HCT116 (cell line): Measurements from ENCODE around the gene VWA5B1. TPM values are rescaled to one million over a fixed set of nuclear protein-coding genes. Genes with fewer than 3 reads are reported as not detected.

ENCODE experiments used
- ATAC-seq: fragments of 200-7000 bp; cut with Tn5 transposase; 2 replicates; pipeline ENCODE4 v1.9.1; 2020; ENCODE audit warnings: mild to moderate bottlenecking, moderate library complexity
- BruUV-seq: library from RNA; stranded (reverse); fragments of 400-500 nt; replicated peaks from 2 replicates; lab custom pipeline; 2021; lab: Mats Ljungman, UMichigan
- CTCF ChIA-PET: fragments of 300-600 bp; sonication (Branson Sonifier 250); formaldehyde crosslinking; loops from one replicate; lab custom pipeline; 2021; ENCODE audit warnings: antibody characterized with exemption; lab: Charles Lee
- POLR2A ChIA-PET: fragments of 300-600, 350-600 bp; sonication (Branson Sonifier 250); formaldehyde crosslinking; loops from one replicate; lab custom pipeline; 2021; ENCODE audit warnings: antibody characterized with exemption; lab: Charles Lee
- RAD21 ChIA-PET, 2 experiments: fragments of 300-600 bp; sonication (Branson Sonifier 250); formaldehyde crosslinking; loops; one replicate each; lab custom pipeline; 2023; ENCODE audit warnings: low total read pairs in 2 of 2; ENCODE audit not compliant: uncharacterized antibody in 2 of 2, unreplicated experiment in 2 of 2, low non-redundant PET in 1 of 2; lab: Charles Lee
- DNase-seq: peaks from one replicate; pipeline ENCODE4 v3.0.0-alpha.2; 2010; ENCODE audit warnings: low read depth, low spot score
- H2AFZ ChIP-seq: fragments of 200-600 bp; shearing (Covaris generic), sonication (generic); 2 replicates; pipeline ENCODE4 v1.6.1; 2017; ENCODE audit warnings: low read depth, mixed run types, mixed read lengths, antibody characterized with exemption, low read length; ENCODE audit not compliant: poor library complexity, severe bottlenecking
- H3K27ac ChIP-seq: 2 replicates; pipeline ENCODE4 v1.5.1; 2012; ENCODE audit warnings: low read depth, low read length
- H3K27me3 ChIP-seq: fragments of 200-600 bp; sonication (generic); 2 replicates; pipeline ENCODE4 v1.6.1; 2016; ENCODE audit warnings: mixed run types, low read length, mixed read lengths; ENCODE audit not compliant: insufficient read depth
- H3K36me3 ChIP-seq, 2 experiments: fragments of 200-500 bp in 1 of 2; fragments of 200-600 bp in 1 of 2; sonication (Bioruptor generic) in 1 of 2; sonication (generic) in 1 of 2; 2 replicates each; pipeline versions ENCODE4 v1.5.1 to v1.6.1; 2014 to 2016; ENCODE audit warnings: low read length in 2 of 2, inconsistent platforms in 1 of 2, mixed read lengths in 1 of 2, mixed run types in 1 of 2; ENCODE audit not compliant: insufficient read depth in 2 of 2, control insufficient read depth in 1 of 2
- H3K4me1 ChIP-seq, 2 experiments: fragments of 200-600 bp in 1 of 2; sonication (generic) in 1 of 2; 2 replicates each; pipeline versions ENCODE4 v1.5.1 to v1.6.1; 2012 to 2017; ENCODE audit warnings: low read length in 2 of 2, inconsistent platforms in 1 of 2, mild to moderate bottlenecking in 1 of 2, mixed read lengths in 1 of 2, mixed run types in 1 of 2, moderate library complexity in 1 of 2; ENCODE audit not compliant: insufficient read depth in 2 of 2, control insufficient read depth in 1 of 2
- H3K4me2 ChIP-seq: fragments of 200-600 bp; sonication (generic); 2 replicates; pipeline ENCODE4 v1.6.1; 2017; ENCODE audit warnings: mixed run types, low read length, mixed read lengths
- H3K4me3 ChIP-seq, 2 experiments: fragments of 200-600 bp in 1 of 2; sonication (generic) in 1 of 2; replicated peaks in 1 of 2; 2 replicates each; pipeline ENCODE4 v1.5.1; 2011 to 2016; ENCODE audit warnings: low read length in 2 of 2, control low read depth in 1 of 2, low read depth in 1 of 2, mild to moderate bottlenecking in 1 of 2, mixed read lengths in 1 of 2, mixed run types in 1 of 2
- H3K79me2 ChIP-seq: fragments of 200-600 bp; sonication (generic); 2 replicates; pipeline ENCODE4 v1.6.1; 2017; ENCODE audit warnings: mild to moderate bottlenecking, mixed run types, low read length, moderate library complexity, mixed read lengths; ENCODE audit not compliant: insufficient read depth
- H3K9ac ChIP-seq: fragments of 200-600 bp; sonication (generic); 2 replicates; pipeline ENCODE4 v1.6.1; 2016; ENCODE audit warnings: low read length, mixed read lengths
- H3K9me2 ChIP-seq: fragments of 200-600 bp; sonication (generic), shearing (Covaris generic); 2 replicates; pipeline ENCODE4 v1.6.1; 2017; ENCODE audit warnings: mixed run types, mild to moderate bottlenecking, moderate library complexity; ENCODE audit not compliant: insufficient read depth
- H3K9me3 ChIP-seq, 2 experiments: fragments of 200-500 bp in 1 of 2; fragments of 200-600 bp in 1 of 2; sonication (Bioruptor generic) in 1 of 2; sonication (generic) in 1 of 2; 2 replicates each; pipeline ENCODE4 v1.6.1; 2014 to 2017; ENCODE audit warnings: low read length in 2 of 2, mixed read lengths in 2 of 2, inconsistent platforms in 1 of 2, low read depth in 1 of 2, mild to moderate bottlenecking in 1 of 2, mixed run types in 1 of 2, moderate library complexity in 1 of 2; ENCODE audit not compliant: control insufficient read depth in 1 of 2, insufficient read depth in 1 of 2
- H4K20me1 ChIP-seq: fragments of 200-600 bp; sonication (generic), shearing (Covaris generic); 2 replicates; pipeline ENCODE4 v1.6.1; 2017; ENCODE audit warnings: mixed run types, mild to moderate bottlenecking, moderate library complexity; ENCODE audit not compliant: insufficient read depth
- CBX3 ChIP-seq: IDR thresholded peaks from 2 replicates; pipeline ENCODE4 v1.6.1; 2012; ENCODE audit warnings: low read depth
- CEBPB ChIP-seq: IDR thresholded peaks from 2 replicates; pipeline ENCODE4 v1.6.1; 2012; ENCODE audit warnings: low read depth
- EGR1 ChIP-seq: IDR thresholded peaks from 2 replicates; pipeline ENCODE4 v1.6.1; 2012; ENCODE audit warnings: low read depth
- ELF1 ChIP-seq: IDR thresholded peaks from 2 replicates; pipeline ENCODE4 v1.6.1; 2012; ENCODE audit warnings: low read depth, borderline replicate concordance
- EZH2 ChIP-seq: fragments of 200-600 bp; sonication (generic); IDR thresholded peaks from 2 replicates; pipeline ENCODE4 v1.6.1; 2017; ENCODE audit warnings: antibody characterized with exemption, mixed run types
- EZH2phosphoT487 ChIP-seq: fragments of 200-600 bp; IDR thresholded peaks from 2 replicates; pipeline ENCODE4 v1.6.1; 2018; ENCODE audit warnings: antibody characterized with exemption, borderline replicate concordance
- POLR2A ChIP-seq: IDR thresholded peaks from 2 replicates; pipeline ENCODE4 v1.7.0; 2011; ENCODE audit warnings: borderline replicate concordance; ENCODE audit not compliant: insufficient read depth, insufficient read length; ENCODE audit errors: extremely low read depth
- RAD21 ChIP-seq: IDR thresholded peaks from 2 replicates; pipeline ENCODE4 v1.6.1; 2012; ENCODE audit warnings: low read depth, mild to moderate bottlenecking
- SP1 ChIP-seq: IDR thresholded peaks from 2 replicates; pipeline ENCODE4 v1.6.1; 2012; ENCODE audit warnings: low read depth
- SRF ChIP-seq: IDR thresholded peaks from 2 replicates; pipeline ENCODE4 v1.6.1; 2012; ENCODE audit warnings: low read depth
- YY1 ChIP-seq: IDR thresholded peaks from 2 replicates; pipeline ENCODE4 v1.6.1; 2011; ENCODE audit warnings: low read length, low read depth, moderate library complexity, mild to moderate bottlenecking; ENCODE audit not compliant: insufficient replicate concordance; ENCODE audit errors: extremely low read depth
- ZFX ChIP-seq: fragments of 450-650 bp; IDR thresholded peaks from 2 replicates; pipeline ENCODE4 v1.6.1; 2017
- intact Hi-C: fragments of 100-400 bp; cut with micrococcal nuclease; formaldehyde crosslinking; loops from 2 replicates; pipeline ENCODE4 v1.10.0; 2022
- total RNA-seq: library from RNA; stranded (reverse); gene quantifications from one replicate; pipeline ENCODE4 v1.2.1, GENCODE V29; 2021; ENCODE audit not compliant: unreplicated experiment
- TF ChIP-seq, protein P1 (sequence below), 3 experiments: fragments of 200-600 bp in 1 of 3; sonication (generic) in 1 of 3; IDR thresholded peaks in 2 of 3; conservative IDR thresholded peaks in 1 of 3; 2 replicates each; pipeline ENCODE4 v1.5.1; 2012 to 2017; ENCODE audit warnings: low read depth in 2 of 3, low read length in 2 of 3, antibody characterized with exemption in 1 of 3, borderline replicate concordance in 1 of 3, control low read depth in 1 of 3, mild to moderate bottlenecking in 1 of 3, mixed read lengths in 1 of 3, mixed run types in 1 of 3, moderate library complexity in 1 of 3; ENCODE audit not compliant: insufficient read depth in 1 of 3
- TF ChIP-seq, protein P2 (sequence below): IDR thresholded peaks from 2 replicates; pipeline ENCODE4 v1.6.1; 2012
- TF ChIP-seq, protein P3 (sequence below): IDR thresholded peaks from 2 replicates; pipeline ENCODE4 v1.6.1; 2012

The VWA5B1 gene
- total RNA-seq, 1 experiment from 2014 or later = not detected

DNA sequence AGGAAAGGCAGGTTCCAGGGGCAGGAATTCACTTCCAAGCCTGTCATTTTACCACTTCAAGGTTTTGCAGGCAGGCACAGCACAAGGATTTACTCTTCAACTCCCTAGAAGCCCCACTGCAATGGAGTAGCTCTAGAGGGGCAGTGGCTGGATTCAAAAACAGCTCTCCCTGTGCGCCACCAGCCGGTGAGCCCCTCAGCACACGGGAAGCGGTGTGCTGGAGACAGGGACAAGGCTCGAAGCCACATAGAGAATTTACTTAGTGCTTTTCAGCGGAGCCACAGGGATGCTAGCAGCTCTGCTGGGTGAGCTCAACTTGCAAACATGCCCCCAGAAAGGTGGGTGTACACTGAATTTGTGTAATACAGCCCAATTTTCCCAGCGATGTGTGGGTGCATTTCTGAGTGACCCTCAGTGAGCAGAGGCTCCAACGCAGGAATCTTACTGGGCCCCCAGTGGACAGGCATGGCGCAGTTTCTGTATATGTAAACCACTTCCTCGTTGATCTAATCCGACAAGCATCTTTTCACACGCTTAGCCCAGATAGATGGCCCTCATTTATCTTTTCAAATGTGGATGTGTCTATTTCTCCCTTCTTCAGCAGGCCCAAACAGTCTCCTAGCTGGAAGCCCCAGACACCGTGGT, 10.9 kb downstream of the VWA5B1 start (continued):
- TF ChIP-seq, protein P1, sequence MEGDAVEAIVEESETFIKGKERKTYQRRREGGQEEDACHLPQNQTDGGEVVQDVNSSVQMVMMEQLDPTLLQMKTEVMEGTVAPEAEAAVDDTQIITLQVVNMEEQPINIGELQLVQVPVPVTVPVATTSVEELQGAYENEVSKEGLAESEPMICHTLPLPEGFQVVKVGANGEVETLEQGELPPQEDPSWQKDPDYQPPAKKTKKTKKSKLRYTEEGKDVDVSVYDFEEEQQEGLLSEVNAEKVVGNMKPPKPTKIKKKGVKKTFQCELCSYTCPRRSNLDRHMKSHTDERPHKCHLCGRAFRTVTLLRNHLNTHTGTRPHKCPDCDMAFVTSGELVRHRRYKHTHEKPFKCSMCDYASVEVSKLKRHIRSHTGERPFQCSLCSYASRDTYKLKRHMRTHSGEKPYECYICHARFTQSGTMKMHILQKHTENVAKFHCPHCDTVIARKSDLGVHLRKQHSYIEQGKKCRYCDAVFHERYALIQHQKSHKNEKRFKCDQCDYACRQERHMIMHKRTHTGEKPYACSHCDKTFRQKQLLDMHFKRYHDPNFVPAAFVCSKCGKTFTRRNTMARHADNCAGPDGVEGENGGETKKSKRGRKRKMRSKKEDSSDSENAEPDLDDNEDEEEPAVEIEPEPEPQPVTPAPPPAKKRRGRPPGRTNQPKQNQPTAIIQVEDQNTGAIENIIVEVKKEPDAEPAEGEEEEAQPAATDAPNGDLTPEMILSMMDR (IDR thresholded peaks at IDR 0.05 in 2 of 3, conservative IDR thresholded peaks at IDR 0.05 in 1 of 3; ENCODE audit: borderline replicate concordance in 1 of 3, insufficient read depth in 1 of 3, low read depth in 2 of 3, low read length in 2 of 3) = no peak
- TF ChIP-seq, all 23 proteins: peak for 0

DNA sequence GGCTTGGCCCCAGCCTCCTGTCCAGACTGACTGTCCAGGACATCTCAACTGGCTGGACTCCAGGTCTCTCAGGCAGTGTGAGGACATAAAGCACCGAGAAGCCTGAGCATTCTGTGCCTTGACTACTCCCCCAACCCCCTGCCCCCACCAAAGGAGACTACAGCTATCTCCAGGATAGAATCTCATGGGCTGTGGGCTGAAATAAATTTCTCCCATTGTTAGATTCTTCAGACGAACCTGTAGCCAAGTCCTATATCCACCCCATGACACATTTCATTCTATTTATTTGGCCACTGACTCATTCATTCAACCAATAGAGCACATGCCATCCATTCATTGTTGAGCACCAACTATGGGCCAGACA, 11.4 kb downstream of the VWA5B1 start:
- BruUV-seq = no TSS peak

More for the DNA sequence above, 11.4 kb downstream of the VWA5B1 start:
- H3K27me3 ChIP-seq = 0 out of 2 replicates have a peak, but pooled peaks cover 6% of the 10 kb centered on the region
- no peaks in the 10 kb centered on the region for H3K4me1 ChIP-seq
- DNase-seq (no peak), ATAC-seq (no peak)
- no peaks in the 10 kb centered on the region for H4K20me1 ChIP-seq
- no peak overlapping the region for H3K4me3 ChIP-seq
- H3K9ac ChIP-seq = no peak overlapping the region
- no peaks in the 10 kb centered on the region for H3K36me3 ChIP-seq
- no peaks in the 10 kb centered on the region for H3K9me2 ChIP-seq
- no peaks in the 10 kb centered on the region for H3K9me3 ChIP-seq
- H3K4me2 ChIP-seq = no peak overlapping the region
- CTCF ChIA-PET = no interaction called here
- H3K79me2 ChIP-seq = no peaks in the 10 kb centered on the region
- H2AFZ ChIP-seq = no peak overlapping the region
- no peak overlapping the region for H3K27ac ChIP-seq
- intact Hi-C loops = no loop called here
- POLR2A ChIA-PET = no interaction called here
- TF ChIP-seq CEBPB = no peak
- TF ChIP-seq EZH2phosphoT487 = no peak
- no peak for TF ChIP-seq SP1
- TF ChIP-seq CBX3 = no peak
- TF ChIP-seq POLR2A = no peak
- no peak for TF ChIP-seq EGR1
- TF ChIP-seq, protein P2, sequence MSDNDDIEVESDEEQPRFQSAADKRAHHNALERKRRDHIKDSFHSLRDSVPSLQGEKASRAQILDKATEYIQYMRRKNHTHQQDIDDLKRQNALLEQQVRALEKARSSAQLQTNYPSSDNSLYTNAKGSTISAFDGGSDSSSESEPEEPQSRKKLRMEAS = no peak
- TF ChIP-seq RAD21 = no peak
- TF ChIP-seq, protein P3, sequence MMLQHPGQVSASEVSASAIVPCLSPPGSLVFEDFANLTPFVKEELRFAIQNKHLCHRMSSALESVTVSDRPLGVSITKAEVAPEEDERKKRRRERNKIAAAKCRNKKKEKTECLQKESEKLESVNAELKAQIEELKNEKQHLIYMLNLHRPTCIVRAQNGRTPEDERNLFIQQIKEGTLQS = no peak
- TF ChIP-seq SRF = no peak
- no peak for TF ChIP-seq ELF1
- no peak for TF ChIP-seq EZH2
- no peak for TF ChIP-seq YY1
- no peak for TF ChIP-seq ZFX
- RAD21 ChIA-PET = no interaction called here
